HAP-1 (cell line): ENCODE results near the gene SLC6A13.

ENCODE experiments used
- DNase-seq, 2 experiments: peaks; one replicate each; pipeline ENCODE4 v3.0.0-alpha.2; 2016 to 2020; ENCODE audit warnings: low spot score in 2 of 2
- H3K27me3 ChIP-seq: fragments of 250-450 bp; sonication (Bioruptor Pico); 2 replicates; pipeline ENCODE4 v1.5.1; 2020; ENCODE audit warnings: low read depth, mild to moderate bottlenecking, moderate library complexity
- H3K36me3 ChIP-seq: fragments of 250-450 bp; sonication (Bioruptor Pico); replicated peaks from 2 replicates; pipeline ENCODE4 v1.5.1; 2020; ENCODE audit warnings: mild to moderate bottlenecking
- H3K4me1 ChIP-seq: fragments of 250-450 bp; sonication (Bioruptor Pico); 2 replicates; pipeline ENCODE4 v1.5.1; 2020; ENCODE audit warnings: mild to moderate bottlenecking
- H3K4me3 ChIP-seq: fragments of 250-450 bp; sonication (Bioruptor Pico); 2 replicates; pipeline ENCODE4 v1.5.1; 2020; ENCODE audit warnings: mild to moderate bottlenecking, moderate library complexity
- H3K9me3 ChIP-seq: fragments of 250-450 bp; sonication (Bioruptor Pico); 2 replicates; pipeline ENCODE4 v1.5.1; 2020; ENCODE audit warnings: mild to moderate bottlenecking, moderate library complexity
- in situ Hi-C: fragments of 300-500 bp; cut with MboI; formaldehyde crosslinking; loops from 3 replicates; pipeline ENCODE4 v1.14.3; 2020; ENCODE audit warnings: low sequenced_read_pairs, inconsistent platforms, mixed read lengths

Gene SLC6A13

DNA sequence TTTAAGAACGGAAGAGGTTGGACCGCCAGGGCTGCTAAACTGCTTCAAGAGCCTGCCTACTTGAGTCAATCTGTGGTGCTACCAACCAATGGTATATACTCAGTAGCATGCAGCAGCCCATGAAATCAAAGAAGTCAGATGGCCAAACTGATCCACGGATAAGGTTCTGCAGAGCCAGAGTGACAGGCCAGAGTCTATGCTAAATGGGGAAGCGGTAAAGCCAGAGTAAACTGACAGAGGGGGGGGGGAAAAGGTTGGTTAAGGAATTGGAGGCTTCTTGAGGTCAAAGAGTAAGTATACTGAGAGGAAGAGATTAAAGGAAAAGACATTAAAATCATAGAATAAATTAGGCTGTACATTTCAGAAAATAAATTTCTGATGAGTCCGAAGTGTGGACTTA is 15.4 kb upstream of the SLC6A13 start:
- H3K36me3 ChIP-seq: 0 out of 2 replicates have a peak, but pooled peaks cover 3% of the 10 kb centered on the region
- H3K4me1 ChIP-seq: peaks cover 8% of the 10 kb centered on the region
- no peaks in the 10 kb centered on the region for H3K27me3 ChIP-seq
- DNase-seq: no peak
- in situ Hi-C loops: no loop called here
- no peaks in the 10 kb centered on the region for H3K9me3 ChIP-seq
- no peak overlapping the region for H3K4me3 ChIP-seq

DNA sequence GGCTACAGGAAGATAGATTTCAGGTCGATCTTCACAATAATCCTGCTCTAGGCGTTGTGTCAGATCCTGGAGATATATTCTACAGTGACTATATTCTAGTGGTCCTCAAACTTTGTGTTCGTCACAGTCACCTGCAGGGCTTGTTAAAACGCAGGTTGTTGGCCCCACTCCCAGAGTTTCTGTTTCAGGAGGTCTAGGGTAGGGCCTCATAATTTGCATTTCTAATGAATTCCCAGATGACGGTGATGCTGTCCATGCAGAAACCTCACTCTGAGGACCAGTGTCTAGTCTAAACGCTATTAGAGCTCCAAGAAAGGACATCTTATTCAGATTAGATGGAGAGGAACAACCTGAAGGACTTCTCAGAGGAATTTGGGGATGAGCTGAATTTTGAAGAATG is 13.2 kb upstream of the SLC6A13 start:
- Histone ChIP-seq H3K4me3 (no peak overlapping the region), H3K27me3 (no peaks in the 10 kb centered on the region), H3K4me1 (peaks cover 8% of the 10 kb centered on the region), H3K36me3 (no peaks in the 10 kb centered on the region), H3K9me3 (no peaks in the 10 kb centered on the region)
- DNase-seq: no peak
- in situ Hi-C loops: no loop called here

DNA sequence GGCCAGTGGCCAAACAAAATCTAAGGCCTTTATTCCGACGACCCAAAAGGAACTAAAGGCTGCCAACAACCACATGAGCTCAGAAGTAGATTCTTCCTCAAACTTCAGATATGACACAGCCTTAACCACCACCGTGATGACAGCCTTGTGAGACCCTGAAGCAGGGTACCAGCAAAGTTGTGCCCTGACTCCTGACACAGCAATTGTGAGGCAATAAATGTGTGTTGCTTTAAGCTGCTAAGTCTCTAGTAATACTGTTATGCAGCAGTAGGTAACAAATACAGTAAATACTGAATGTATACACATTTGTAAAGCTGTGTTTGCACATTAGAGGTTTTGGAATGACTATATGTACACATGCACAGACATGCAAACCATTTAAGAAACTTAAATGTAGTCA is 10.7 kb upstream of the SLC6A13 start:
- no peaks in the 10 kb centered on the region for H3K27me3 ChIP-seq
- in situ Hi-C loops: no loop called here
- no peak overlapping the region for H3K4me3 ChIP-seq
- H3K4me1 ChIP-seq: peaks cover 8% of the 10 kb centered on the region
- no peaks in the 10 kb centered on the region for H3K9me3 ChIP-seq
- no peaks in the 10 kb centered on the region for H3K36me3 ChIP-seq
- no peak for DNase-seq

DNA sequence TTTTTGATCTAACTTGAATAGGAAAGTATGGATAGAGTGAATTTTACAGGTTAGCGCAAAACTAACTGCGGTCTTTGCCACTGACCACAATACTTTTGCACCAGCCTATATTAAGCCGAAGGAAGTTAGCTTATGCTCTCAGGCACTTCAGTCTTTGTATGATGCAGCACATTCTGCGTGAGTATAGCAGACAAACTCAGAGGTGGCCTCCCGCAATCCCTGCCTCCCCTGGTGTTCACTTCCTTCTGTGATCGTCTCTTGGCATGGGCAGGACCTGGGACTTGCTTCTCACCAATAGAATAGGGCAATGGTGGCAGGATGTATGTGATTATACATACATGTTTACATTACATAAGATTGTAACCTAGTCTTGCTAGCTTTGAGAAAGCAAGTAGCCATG is 10.3 kb upstream of the SLC6A13 start:
- H3K4me1 ChIP-seq: peaks cover 8% of the 10 kb centered on the region
- no peaks in the 10 kb centered on the region for H3K36me3 ChIP-seq
- H3K27me3 ChIP-seq: no peaks in the 10 kb centered on the region
- DNase-seq: no peak
- no peaks in the 10 kb centered on the region for H3K9me3 ChIP-seq
- in situ Hi-C loops: no loop called here
- no peak overlapping the region for H3K4me3 ChIP-seq

DNA sequence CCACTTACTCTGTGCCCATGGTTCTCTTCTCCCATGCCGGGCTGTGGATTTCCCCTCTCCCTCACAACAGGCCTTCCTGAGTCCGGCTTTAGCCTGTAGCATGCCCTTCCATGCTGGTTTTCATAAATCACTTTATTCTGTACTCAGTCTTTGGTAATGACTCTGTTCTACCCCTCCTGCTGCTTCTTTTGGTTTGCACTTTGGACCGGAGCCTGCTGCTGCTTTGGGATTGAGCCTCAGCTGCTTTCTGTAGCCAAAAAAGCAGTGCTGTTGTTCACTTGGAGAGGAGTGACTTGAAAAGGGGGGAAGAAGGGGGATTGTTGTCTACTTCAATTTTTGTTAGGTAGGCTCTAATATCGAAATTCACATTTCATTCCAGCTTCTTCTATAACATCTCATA is 8.5 kb upstream of the SLC6A13 start:
- no peaks in the 10 kb centered on the region for H3K9me3 ChIP-seq
- no peaks in the 10 kb centered on the region for H3K36me3 ChIP-seq
- no peaks in the 10 kb centered on the region; the same call in 1 of the 2 replicates for H3K27me3 ChIP-seq
- H3K4me3 ChIP-seq: no peak overlapping the region
- in situ Hi-C loops: no loop called here
- H3K4me1 ChIP-seq: peaks cover 8% of the 10 kb centered on the region
- no peak for DNase-seq

DNA sequence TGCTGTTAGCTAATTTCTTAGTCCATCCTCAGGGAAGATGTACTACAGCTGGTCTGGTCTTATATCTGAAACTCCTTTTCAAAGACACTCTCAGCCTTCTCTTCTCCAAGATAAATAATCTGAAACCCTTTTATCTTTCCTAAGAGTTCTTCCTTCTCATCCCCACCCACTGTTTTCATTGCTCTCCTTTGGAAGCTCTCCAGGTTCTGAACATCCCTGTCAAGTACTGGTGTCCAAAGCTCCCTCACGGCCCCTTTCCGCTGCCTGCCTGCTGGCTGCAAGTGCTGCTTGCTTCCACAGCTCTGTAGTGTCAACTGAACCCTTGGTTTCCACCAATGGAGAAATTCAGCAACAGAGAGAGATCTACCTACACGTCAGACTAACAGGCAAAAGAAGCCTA is 6.6 kb upstream of the SLC6A13 start:
- H3K4me1 ChIP-seq: peaks cover 3% of the 10 kb centered on the region
- H3K36me3 ChIP-seq: no peaks in the 10 kb centered on the region
- no peak overlapping the region for H3K4me3 ChIP-seq
- H3K27me3 ChIP-seq: peaks cover 4% of the 10 kb centered on the region; the same call in 1 of the 2 replicates
- no peaks in the 10 kb centered on the region for H3K9me3 ChIP-seq
- no peak for DNase-seq
- in situ Hi-C loops: no loop called here

DNA sequence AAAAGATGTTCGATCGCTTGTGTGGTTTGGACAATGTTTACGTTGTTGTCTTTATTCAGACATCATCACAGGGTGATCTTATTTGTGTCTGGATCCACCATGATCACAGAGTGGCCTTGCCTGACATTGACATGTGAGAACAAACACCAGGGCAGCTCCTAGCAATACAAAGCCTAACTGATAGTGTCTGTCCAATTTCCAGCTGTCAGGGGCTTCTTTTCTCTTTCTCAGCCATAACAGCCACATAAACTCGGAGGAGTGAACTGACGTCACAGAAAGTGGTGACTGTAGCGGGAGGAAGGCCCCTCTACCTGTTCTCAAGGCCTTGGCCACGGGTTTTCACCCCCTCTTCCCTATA is 5.8 kb upstream of the SLC6A13 start:
- no peaks in the 10 kb centered on the region for H3K9me3 ChIP-seq
- no peak for DNase-seq
- H3K36me3 ChIP-seq: no peaks in the 10 kb centered on the region
- H3K4me1 ChIP-seq: no peaks in the 10 kb centered on the region; the same call in 1 of the 2 replicates
- H3K4me3 ChIP-seq: no peak overlapping the region
- in situ Hi-C loops: no loop called here
- H3K27me3 ChIP-seq: peaks cover 4% of the 10 kb centered on the region; the same call in 1 of the 2 replicates

DNA sequence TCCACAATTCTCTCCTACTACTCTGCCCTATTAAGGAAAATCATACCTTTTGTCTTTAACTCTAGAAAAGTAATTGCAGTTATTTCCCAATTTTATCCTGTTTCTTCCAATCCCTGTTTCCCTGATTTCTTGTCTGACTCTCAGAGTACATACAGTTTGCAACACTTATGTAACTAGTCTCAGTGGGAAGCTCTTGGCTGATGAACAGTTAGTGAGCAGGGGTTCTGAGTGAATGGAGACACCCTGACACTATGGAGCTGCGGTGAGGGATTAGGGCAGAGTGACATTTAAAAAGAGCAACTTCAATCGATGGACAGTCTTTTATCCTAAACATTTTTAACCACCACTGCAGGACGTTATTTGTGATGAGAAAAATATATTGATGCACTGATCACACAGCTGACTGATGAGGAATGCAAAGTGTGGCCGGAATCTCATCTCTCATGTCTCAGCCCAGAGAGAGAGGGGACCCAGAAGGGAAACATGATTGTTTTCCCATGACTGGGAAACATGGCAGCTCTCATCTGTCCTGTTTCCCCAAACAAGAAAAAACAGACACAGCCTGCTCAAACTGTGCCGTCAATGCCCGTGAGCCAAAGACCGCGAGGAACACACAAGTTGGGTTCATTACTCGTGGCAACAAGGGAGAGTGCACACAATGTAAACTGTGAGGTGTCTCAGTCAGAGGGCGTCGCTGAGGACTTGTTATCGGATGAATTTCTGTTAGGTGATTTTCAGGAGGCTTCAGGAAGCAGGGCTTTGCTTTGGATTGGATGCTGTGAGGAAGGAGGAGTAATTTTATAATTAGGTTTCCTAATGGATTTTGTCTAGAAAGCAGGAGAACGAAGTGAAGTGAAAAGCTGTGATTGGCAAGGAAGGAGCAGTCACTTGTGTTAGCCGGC is 5.2 kb upstream of the SLC6A13 start:
- H3K4me3 ChIP-seq: no peak overlapping the region
- no peaks in the 10 kb centered on the region; the same call in 1 of the 2 replicates for H3K4me1 ChIP-seq
- no peaks in the 10 kb centered on the region for H3K36me3 ChIP-seq
- in situ Hi-C loops: no loop called here
- peaks cover 4% of the 10 kb centered on the region; the same call in 1 of the 2 replicates for H3K27me3 ChIP-seq
- H3K9me3 ChIP-seq: no peaks in the 10 kb centered on the region
- DNase-seq: no peak

DNA sequence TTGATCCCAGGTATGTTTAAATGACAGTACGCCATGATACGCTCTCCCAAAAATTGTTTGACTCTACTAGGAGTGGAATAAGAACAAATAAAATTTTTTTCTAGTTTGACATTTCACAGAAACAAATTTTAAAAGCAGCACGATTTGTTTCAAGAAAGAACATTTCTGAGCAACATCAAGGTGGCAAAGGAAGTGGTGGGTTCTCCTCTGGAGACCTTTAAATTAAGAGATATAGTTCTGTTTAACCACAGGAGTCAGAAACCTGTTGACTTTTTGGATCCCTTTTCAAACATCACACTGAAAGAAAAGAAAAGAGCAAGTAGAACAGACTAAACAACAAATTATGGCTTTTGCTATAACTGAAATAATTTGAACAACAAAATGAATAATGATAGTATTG is 2.5 kb upstream of the SLC6A13 start:
- no peak for DNase-seq
- peaks cover 6% of the 10 kb centered on the region for H3K27me3 ChIP-seq

DNA sequence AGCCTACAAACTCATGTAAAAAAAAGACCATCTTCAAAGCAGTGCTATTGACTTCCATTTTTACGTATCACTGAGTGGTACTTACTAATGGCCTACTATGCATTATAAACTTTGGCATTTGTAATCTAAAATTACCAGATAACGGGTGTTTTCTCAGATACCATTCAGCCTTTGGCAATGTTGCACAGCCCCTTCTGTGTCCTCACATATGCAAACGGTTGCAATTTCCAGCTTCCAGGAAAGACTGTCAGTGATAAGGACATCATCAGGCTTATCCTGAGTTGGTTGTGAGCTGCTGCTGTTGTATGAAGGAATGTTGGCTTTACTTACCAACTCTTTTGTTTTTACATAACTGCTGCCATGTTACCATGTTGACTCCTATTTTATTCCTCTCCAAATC is 1.6 kb upstream of the SLC6A13 start:
- in situ Hi-C loops: no loop called here
- peaks cover 9% of the 10 kb centered on the region for H3K27me3 ChIP-seq
- DNase-seq: no peak
- no peak overlapping the region for H3K4me3 ChIP-seq
- no peaks in the 10 kb centered on the region for H3K9me3 ChIP-seq
- H3K4me1 ChIP-seq: no peaks in the 10 kb centered on the region
- no peaks in the 10 kb centered on the region for H3K36me3 ChIP-seq

More for the DNA sequence above, 2.5 kb upstream of the SLC6A13 start:
- Histone ChIP-seq H3K4me3 (no peak overlapping the region), H3K36me3 (no peaks in the 10 kb centered on the region), H3K4me1 (no peaks in the 10 kb centered on the region), H3K9me3 (no peaks in the 10 kb centered on the region)
- in situ Hi-C loops: no loop called here

DNA sequence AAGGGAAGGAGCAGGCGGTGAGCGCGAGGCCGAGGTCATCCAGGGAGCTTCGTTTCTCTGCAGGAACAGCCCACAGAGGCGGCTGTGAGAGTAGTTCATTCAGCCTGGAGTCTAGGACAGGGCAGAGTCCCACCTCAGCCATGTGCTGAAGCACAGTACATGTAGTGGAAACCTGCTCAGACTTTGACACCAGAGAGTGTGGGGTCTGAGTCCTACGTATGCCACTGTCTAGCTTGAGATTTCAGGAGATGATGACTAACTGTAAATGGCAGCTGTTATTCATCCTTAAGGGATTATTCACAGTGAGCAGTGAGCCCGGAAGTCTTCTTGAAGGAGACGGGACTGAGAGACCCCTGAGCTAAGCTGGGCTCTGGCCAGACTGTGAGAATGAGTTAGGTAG is 938 bp upstream of the SLC6A13 start:
- no peaks in the 10 kb centered on the region for H3K9me3 ChIP-seq
- H3K36me3 ChIP-seq: no peaks in the 10 kb centered on the region
- H3K27me3 ChIP-seq: peaks cover 9% of the 10 kb centered on the region
- no peak overlapping the region for H3K4me3 ChIP-seq
- in situ Hi-C loops: no loop called here
- no peaks in the 10 kb centered on the region for H3K4me1 ChIP-seq
- DNase-seq: no peak

DNA sequence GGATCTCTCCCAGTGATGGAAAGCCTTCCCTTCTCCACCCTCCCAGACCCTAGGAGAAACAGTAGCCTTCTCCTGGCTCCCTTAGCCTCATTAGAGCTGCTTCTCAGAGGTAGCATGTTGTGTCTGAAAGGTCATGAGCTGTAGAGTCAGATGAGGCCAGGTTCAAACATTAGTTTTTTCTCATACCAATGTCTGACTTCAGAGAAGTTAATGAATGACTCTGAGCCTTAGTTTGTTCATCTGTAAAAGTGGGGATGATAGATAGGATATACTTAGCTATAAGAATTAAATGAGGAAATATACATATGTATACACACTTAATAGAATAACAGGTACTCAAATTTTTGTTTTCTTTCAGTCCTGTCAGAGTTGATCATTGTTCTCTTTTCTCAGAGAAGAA is 523 bp downstream of the SLC6A13 start:
- no peaks in the 10 kb centered on the region for H3K9me3 ChIP-seq
- no peak overlapping the region for H3K4me3 ChIP-seq
- H3K27me3 ChIP-seq: peaks cover 9% of the 10 kb centered on the region
- no peak for DNase-seq
- no peaks in the 10 kb centered on the region for H3K4me1 ChIP-seq
- in situ Hi-C loops: no loop called here
- H3K36me3 ChIP-seq: no peaks in the 10 kb centered on the region

DNA sequence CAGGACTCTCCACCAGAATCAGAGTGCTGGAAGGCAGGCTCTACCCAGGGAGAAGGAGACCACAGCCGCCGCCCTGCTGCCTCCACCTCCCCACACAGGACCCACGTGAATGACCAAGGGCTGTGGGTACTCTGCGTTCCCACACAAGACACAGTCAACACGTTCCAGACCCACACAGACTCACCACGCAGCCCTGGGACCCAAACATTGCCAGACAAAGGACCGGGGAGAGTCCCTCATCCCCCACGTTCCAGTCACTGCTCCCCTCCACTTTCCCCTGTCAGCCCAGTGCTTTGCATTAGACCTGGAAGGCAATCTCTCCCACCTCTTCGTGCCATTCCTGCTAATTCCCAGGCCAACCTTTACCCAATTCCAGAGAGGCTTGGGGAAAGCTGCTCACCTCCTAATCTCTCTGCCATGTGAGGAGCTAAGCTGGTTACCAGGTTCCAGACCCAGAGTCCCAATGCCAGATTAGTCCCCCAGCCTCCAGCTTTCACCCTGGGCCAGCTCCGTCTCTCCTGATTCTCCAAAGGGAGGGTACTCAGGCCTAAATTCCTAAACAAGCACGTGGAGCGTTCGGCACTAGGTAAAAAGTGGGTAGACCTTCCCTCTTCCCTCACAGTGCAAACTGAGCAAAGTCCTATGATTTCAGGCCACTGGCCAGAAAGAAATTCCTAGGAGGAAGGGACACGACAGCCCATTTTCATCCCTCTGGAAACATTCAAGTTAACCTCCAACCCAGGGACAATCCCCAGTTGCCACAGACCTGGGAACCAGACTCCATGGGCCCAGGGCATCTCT is 4.9 kb downstream of the SLC6A13 start:
- Histone ChIP-seq H3K27me3 (peaks cover 5% of the 10 kb centered on the region), H3K36me3 (no peaks in the 10 kb centered on the region), H3K4me3 (no peak overlapping the region), H3K9me3 (no peaks in the 10 kb centered on the region), H3K4me1 (no peaks in the 10 kb centered on the region)
- DNase-seq: no peak
- in situ Hi-C loops: no loop called here

DNA sequence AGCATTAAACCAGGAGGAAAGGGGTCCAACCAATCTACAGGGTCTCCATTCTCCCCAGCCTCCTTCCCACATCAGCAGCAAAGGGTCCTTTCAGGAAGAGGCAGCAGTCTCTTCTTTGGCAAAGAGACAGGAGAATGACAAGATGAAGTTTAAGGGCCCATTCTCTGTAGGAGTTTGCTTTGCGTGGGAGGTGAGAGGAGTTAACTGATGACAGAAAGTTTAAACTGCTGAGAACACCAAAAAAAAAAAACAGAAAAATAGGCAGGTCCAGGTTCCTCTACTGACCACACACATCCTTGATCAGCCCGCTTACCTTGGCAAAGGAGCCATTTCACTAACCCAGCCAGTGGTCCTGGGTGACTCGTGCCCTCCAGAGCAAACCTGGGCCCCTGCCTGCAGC is 5.7 kb downstream of the SLC6A13 start:
- Histone ChIP-seq H3K4me1 (no peaks in the 10 kb centered on the region), H3K36me3 (no peaks in the 10 kb centered on the region), H3K27me3 (peaks cover 5% of the 10 kb centered on the region), H3K9me3 (no peaks in the 10 kb centered on the region), H3K4me3 (no peak overlapping the region)
- in situ Hi-C loops: no loop called here
- no peak for DNase-seq
